ENCODE results near the gene COL4A1.

DNA sequence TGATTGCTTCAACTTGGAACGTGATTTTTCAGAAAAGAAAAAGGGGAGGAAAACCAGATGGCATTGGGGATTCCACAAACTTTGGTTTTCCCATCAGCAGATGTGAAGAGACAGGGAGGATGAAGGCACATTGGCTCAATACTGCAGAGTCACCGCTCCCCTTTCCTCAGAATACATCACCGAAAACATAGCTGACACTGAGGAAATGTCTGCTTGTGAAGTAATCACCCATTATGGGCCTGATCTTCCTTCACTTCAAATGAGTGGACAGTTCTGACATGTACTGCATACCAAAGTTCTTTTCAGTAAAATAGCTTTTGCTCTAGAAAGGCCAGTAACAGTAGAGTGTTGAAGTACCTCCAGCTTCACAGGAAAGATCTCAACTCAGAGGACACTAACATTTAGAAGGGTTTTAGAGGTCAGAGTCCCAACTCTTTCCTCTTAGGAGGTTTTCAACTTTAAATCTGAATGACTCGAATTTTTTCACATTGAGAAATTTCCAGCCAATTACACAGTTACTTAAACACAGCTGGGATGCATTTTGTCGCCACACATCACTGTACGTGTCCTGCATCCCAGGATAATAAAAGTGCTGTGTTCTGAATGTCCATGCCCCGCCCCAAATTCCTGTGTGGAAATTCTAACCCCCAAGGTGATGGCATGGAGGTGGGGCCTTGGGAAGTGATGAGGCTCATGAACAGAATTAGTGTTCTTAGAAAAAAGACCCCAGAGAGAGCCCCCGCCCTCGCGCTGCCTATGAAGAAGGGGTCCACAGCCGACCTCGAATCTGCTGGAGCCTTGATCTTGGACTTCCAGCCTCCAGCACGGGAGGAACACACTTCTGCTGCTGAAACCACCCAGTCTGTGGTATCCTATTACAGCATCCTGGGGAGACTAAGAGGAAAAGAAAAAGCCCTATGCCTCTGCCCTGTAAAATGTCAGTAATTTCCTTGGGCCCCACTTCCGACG, 77.7 kb downstream of the COL4A1 start:
- no peak for TF ChIP-seq SUZ12 (IDR thresholded peaks at IDR 0.05; ENCODE audit: extremely low read depth, insufficient read depth, insufficient read length)
- TF ChIP-seq ZNF274 (IDR thresholded peaks at IDR 0.05; ENCODE audit: low read depth, low read length) = no peak
- TF ChIP-seq YY1 (IDR thresholded peaks at IDR 0.05; ENCODE audit: insufficient read depth, insufficient read length) = no peak
